Caki2 (cell line): Measurements from ENCODE around the gene SNCA. TPM values are rescaled to one million over a fixed set of nuclear protein-coding genes. Genes with fewer than 3 reads are reported as not detected.

Experiments used
- DNase-seq: peaks from one replicate; pipeline ENCODE4 v3.0.0-alpha.2; 2015; ENCODE audit warnings: low read depth
- in situ Hi-C: cut with HindIII; loops from 2 replicates; pipeline ENCODE4 v1.10.0; 2016; ENCODE audit warnings: low sequenced_read_pairs, low pct_unique_long_range_greater_than_20kb, mixed read lengths
- total RNA-seq: library from RNA; depleted of rRNA; stranded (reverse); fragments of >200 nt; shearing (Covaris generic); gene quantifications from 2 replicates; pipeline ENCODE4 v1.2.3, GENCODE V29; 2014; ENCODE audit warnings: low replicate concordance

Gene SNCA
- total RNA-seq, 1 experiment from 2014 or later: 10.5 TPM

DNA sequence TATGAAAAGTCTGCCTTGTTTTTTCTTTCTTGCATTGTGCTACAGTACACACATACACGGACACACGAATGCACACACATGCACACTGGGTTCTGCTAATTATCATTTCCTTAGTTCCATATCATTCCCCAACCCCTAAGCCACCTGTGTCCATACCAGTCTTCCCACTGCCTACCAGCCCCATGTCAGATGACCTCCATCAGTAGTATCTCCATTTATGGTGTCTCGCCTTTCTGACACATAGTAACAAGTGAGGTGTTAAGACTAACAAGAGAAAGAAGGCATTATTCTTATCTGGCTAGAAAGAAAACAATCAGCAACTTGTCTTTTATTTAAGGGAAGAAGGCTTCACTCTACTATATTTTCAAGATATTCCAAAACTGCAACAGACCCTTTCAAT lies 67.1 kb downstream of the SNCA start:
- DNase-seq: no peak
- in situ Hi-C loops: no loop called here

- in situ Hi-C loops: no loop called here
- DNase-seq: no peak
Observed at GRCh38 chr4:89767924-89768323, 69.0 kb downstream of the SNCA start.

- in situ Hi-C loops: no loop called here
- no peak for DNase-seq
Observed at GRCh38 chr4:89765966-89766365, 71.0 kb downstream of the SNCA start.

DNA sequence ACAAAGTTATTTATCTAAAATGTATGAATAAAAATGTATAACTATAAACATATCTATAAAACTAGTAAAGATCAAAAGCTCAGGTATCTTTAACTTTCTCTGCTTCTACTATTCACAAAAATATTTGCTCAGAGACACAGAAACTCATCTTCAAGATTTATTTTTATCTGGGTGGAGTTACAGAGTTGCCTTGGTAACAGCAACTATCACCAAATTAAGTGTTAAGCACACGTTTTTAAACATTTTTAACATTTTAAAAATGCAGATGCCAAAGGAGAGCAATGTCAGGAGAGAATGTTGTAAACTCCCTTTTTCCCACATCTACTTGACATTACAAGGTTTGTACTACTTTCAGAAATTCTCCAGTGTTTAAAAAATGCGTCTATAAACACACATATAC lies 71.4 kb downstream of the SNCA start:
- no peak for DNase-seq
- in situ Hi-C loops: no loop called here

DNA sequence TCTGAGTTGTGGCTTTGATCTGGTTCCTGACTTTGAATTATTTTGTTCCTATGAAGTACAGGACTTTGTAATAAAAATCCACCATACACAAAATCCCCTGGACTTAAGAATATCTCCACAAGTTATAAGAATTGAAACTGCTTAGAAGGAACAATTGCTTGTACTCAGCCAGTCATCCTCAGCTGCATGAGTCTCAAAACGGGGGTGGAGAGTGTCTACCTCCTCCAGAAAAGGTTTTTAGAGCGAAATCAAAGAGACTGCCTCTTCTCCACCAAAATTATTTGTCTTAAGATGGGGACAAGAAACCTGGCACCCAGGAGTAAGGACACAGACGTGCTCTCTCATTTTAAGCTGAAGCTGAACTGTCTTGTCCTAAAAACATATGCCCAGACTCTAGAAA lies 74.7 kb downstream of the SNCA start:
- in situ Hi-C loops: no loop called here
- DNase-seq: no peak

GRCh38 chr4:89759426-89759825 lies 77.5 kb downstream of the SNCA start:
- in situ Hi-C loops: no loop called here
- DNase-seq: no peak

DNA sequence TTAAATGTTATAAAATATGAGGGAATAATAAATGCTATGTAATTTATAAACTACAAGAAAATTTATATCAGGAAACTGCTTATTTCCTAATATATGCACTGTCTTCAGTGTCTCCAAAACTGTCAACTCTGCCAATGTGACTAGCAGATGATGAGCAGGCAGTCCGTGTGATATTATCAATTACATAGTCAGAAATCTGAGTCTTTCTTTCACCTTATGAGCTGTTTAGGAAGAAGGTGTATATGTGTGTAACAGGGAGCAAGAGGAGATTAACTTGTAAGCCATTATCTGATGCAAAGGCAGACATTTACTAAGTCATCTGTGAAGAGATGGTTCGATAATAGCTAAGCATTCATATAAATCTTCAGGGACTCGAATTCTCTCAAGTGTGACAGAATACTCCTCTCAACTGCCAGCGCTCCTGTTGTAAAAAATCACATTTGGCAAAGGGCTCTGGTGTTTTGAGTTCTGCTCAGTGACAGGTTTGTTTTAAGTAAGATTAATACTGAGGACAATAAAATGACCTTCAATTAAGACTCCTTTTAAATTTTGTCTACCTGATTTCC lies 79.7 kb downstream of the SNCA start:
- in situ Hi-C loops: no loop called here
- DNase-seq: peak; percentile 70

DNA sequence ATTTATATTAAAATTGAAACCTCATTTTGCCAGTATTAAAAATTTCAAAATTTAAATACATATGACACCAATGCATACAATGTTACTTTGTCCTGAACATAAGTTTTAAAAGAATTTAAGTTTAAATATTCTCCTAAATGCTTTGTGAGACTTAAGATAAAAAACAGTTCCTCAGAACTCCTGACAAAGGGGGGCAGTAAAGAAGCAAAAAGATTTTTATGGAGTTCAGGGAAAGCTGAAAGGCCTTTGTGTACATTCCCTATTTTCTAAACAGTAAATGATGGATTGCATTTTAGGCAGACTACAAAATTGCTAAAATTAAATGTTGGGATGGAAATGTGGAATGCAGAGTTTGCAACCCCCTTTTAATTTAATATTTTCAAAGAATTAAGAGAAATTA lies 81.7 kb downstream of the SNCA start:
- in situ Hi-C loops: no loop called here

DNA sequence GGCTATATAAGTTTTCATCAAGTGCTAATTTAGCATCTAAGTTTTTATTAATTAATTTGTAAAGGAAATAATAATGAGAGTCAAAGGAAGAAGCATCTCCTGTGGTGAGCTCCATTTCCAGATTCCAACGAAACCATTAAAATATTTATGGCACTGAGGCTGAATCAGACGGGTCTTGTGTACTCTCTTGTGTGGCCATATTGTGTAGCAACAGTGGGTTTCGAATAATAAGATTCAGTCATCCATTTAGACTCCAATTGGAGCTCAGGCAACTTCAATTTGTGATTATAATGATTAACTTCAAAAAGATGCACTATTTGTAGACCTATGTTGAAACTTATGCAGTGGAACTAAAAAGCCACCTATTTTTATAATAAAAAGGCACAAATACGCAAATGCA lies 82.4 kb downstream of the SNCA start:
- DNase-seq: peak; percentile 57
- in situ Hi-C loops: no loop called here

More for the DNA sequence above, 81.7 kb downstream of the SNCA start:
- DNase-seq: no peak

DNA sequence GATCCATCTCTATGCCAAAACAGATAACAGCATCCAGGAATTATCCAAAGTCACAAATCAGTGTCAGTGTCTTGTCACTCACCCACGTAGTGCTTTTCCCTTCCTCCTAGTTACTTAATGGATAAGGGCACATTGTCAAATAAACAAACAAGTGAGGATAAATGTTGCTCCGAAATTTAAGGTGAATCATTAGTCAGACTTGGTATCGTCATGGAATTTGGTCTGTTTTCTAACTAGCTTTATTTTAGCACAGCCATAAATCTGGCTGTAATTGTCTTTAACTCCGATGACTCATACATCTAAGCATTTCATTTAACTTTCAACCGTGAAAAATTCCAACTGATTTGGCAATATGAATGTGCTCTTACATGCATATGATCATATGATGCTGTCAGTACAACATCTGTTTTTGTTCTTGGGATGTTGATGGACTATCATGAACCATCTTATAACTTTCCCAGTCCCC lies 83.3 kb downstream of the SNCA start:
- in situ Hi-C loops: no loop called here
- DNase-seq: peak; percentile 98

GRCh38 chr4:89752932-89753598 lies 83.9 kb downstream of the SNCA start:
- DNase-seq: no peak
- in situ Hi-C loops: no loop called here

DNA sequence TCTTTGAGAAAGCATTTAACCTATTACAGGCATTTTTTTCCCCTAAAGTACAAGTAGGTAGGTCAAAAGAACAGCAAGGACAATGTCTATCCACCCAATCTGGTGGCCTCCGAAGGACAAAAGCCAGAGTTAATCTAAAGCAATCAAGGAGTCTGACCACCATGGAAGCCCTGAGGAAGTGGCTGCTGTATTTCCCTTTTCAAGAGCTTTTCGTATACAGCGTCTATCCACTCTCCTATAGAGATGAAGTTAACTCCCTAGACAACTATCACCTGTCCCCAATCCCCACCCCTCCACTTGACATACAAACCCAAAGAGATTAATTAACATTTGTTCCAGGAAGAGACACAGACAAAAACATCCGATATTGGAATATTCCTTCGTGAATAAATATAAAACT lies 85.5 kb downstream of the SNCA start:
- in situ Hi-C loops: no loop called here
- DNase-seq: no peak

DNA sequence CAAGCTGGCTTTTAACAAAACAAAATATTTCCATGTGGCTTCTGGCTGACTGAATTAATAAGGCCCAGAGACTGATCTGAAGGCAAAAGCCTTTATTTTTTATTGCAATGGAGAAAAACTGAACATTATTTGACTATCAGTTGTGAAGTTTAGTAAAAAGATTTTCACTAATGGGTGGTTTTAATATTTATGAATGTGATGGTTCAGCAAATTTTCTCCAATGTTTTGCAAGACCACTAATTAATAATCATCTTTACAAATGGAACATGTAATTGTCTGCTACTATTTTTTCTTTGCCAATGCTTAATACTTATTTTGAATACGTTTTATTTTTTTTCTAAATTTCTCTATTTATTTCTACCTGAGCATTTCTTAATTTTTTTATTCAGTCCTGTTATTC lies 90.6 kb downstream of the SNCA start:
- in situ Hi-C loops: no loop called here
- DNase-seq: no peak

GRCh38 chr4:89745708-89746107 lies 91.3 kb downstream of the SNCA start:
- DNase-seq: no peak
- in situ Hi-C loops: no loop called here

GRCh38 chr4:89744914-89745313 lies 92.0 kb downstream of the SNCA start:
- in situ Hi-C loops: no loop called here
- DNase-seq: no peak

GRCh38 chr4:89741768-89742167 lies 95.2 kb downstream of the SNCA start:
- no peak for DNase-seq
- in situ Hi-C loops: no loop called here

DNA sequence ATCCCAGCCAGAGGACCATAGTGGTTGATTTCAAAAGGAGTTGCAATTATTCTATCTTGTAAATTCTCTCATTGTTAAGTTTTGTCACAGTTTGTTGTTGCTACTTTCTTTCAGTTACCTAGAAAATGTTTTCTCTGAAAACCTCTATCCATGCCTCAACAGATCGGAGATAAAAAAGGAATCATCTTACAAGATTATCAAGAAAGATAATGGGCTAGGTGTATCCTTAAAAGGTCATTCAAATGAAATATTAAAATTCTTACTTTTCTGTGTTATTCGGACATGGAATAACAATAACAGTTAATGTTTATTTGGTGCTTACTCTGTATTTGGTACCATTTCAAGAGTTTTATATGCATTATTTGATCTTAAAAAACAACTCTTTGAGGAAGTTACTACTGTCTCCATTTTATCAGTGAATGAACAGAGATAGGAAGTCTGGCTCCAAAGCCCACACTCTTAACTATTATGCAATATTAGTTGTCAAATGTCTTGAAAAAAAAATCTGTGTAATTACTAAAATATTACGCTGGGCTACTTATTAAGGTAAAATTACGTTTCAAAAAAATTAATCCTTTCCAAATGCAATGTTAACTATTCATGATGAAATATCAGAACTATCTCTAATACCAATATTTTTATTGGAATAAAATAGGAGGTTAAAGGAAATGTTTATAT lies 97.5 kb downstream of the SNCA start:
- no peak for DNase-seq
- in situ Hi-C loops: no loop called here

- peak; percentile 57 for DNase-seq
- in situ Hi-C loops: no loop called here
Observed at GRCh38 chr4:89737888-89738287, 99.1 kb downstream of the SNCA start.

DNA sequence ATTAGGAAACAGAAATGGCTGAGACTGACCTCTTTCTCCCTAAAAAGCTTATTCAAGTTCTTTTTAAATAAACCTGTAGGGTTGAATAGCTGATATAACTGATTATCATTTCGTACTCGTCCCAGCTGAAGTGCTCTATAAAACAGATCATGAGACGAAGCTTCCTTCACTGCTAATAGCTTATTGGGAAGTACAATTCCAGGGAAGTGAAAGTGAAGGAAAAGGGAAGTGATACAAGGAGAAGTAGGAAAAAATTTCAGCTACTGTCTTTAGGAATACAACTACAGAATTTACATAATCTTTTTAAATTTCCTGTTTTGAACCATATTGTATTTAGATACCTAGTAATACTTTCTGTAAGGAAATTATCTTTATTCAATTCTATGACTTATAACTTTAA lies 103.0 kb downstream of the SNCA start:
- in situ Hi-C loops: no loop called here
- no peak for DNase-seq

- no peak for DNase-seq
- in situ Hi-C loops: no loop called here
Observed at GRCh38 chr4:89727238-89727637, 109.7 kb downstream of the SNCA start.
